Mesendoderm (in vitro differentiated cells): ENCODE measurements around the gene CYP26A1.

Experiments
- DNase-seq: peaks from one replicate; pipeline ENCODE4 v3.0.0; 2013
- H2AK5ac ChIP-seq: 2 replicates; pipeline ENCODE4 v1.6.1; 2013; ENCODE audit warnings: low read length, inconsistent platforms
- H2BK120ac ChIP-seq: 2 replicates; pipeline ENCODE4 v1.6.1; 2013; ENCODE audit warnings: low read depth, mild to moderate bottlenecking, low read length, moderate library complexity, mixed read lengths
- H2BK15ac ChIP-seq: replicated peaks from 2 replicates; pipeline ENCODE4 v1.6.1; 2013; ENCODE audit warnings: low read depth, mild to moderate bottlenecking, moderate library complexity
- H2BK5ac ChIP-seq: 2 replicates; pipeline ENCODE4 v1.6.1; 2013; ENCODE audit warnings: low read length, inconsistent platforms
- H3K18ac ChIP-seq: 2 replicates; pipeline ENCODE4 v1.6.1; 2013; ENCODE audit warnings: mild to moderate bottlenecking, low read length, mixed read lengths
- H3K23ac ChIP-seq: one replicate; pipeline ENCODE4 v1.6.1; 2013; ENCODE audit warnings: low read length
- H3K27ac ChIP-seq: 2 replicates; pipeline ENCODE4 v1.5.1; 2013; ENCODE audit warnings: low read depth, mild to moderate bottlenecking, inconsistent platforms, low read length, moderate library complexity
- H3K27me3 ChIP-seq: 2 replicates; pipeline ENCODE4 v1.6.1; 2013; ENCODE audit warnings: low read length, control low read depth, mild to moderate bottlenecking, inconsistent platforms; ENCODE audit not compliant: insufficient read depth, poor library complexity
- H3K36me3 ChIP-seq: 2 replicates; pipeline ENCODE4 v1.6.1; 2013; ENCODE audit warnings: low read length, inconsistent platforms; ENCODE audit not compliant: control insufficient read depth, insufficient read depth
- H3K4ac ChIP-seq: one replicate; pipeline ENCODE4 v1.6.1; 2013; ENCODE audit warnings: low read depth, mild to moderate bottlenecking, low read length, moderate library complexity
- H3K4me1 ChIP-seq: 2 replicates; pipeline ENCODE4 v1.6.1; 2013; ENCODE audit warnings: low read depth, low read length, inconsistent platforms; ENCODE audit not compliant: control insufficient read depth
- H3K4me2 ChIP-seq: 2 replicates; pipeline ENCODE4 v1.6.1; 2013; ENCODE audit warnings: low read length
- H3K4me3 ChIP-seq: 2 replicates; pipeline ENCODE4 v1.5.1; 2013; ENCODE audit warnings: mild to moderate bottlenecking, low read length
- H3K56ac ChIP-seq: one replicate; pipeline ENCODE4 v1.6.1; 2013; ENCODE audit warnings: low read length
- H3K79me1 ChIP-seq: 2 replicates; pipeline ENCODE4 v1.6.1; 2013; ENCODE audit warnings: low read length, inconsistent platforms
- H3K79me2 ChIP-seq: 2 replicates; pipeline ENCODE4 v1.6.1; 2013; ENCODE audit warnings: mild to moderate bottlenecking, low read length; ENCODE audit not compliant: control insufficient read depth, insufficient read depth
- H3K9ac ChIP-seq: 2 replicates; pipeline ENCODE4 v1.6.1; 2013; ENCODE audit warnings: low read length, inconsistent platforms
- H4K5ac ChIP-seq: one replicate; pipeline ENCODE4 v1.6.1; 2013; ENCODE audit warnings: low read length
- H4K8ac ChIP-seq: one replicate; pipeline ENCODE4 v1.6.1; 2013; ENCODE audit warnings: low read depth, mild to moderate bottlenecking, control low read depth, low read length, moderate library complexity
- WGBS: extraction: QIAGEN DNeasy Blood & Tissue Kit; methylation state at CpG from one replicate; pipeline ENCODE4 v1.1.7; 2013; ENCODE audit warnings: low lambda C conversion rate, missing lambda C conversion rate; ENCODE audit not compliant: insufficient coverage; ENCODE audit errors: extremely low coverage; 5-methylcytosine and 5-hydroxymethylcytosine counted together

Gene CYP26A1

GRCh38 chr10:93071674-93072224 is 1.9 kb upstream of the CYP26A1 start:
- no peak overlapping the region for H4K8ac ChIP-seq
- DNase-seq, result peak; percentile 82
- peak overlapping the region; percentile 97 for H3K9ac ChIP-seq
- no peak overlapping the region for H2BK120ac ChIP-seq
- no peak overlapping the region for H2BK5ac ChIP-seq
- no peak overlapping the region for H2AK5ac ChIP-seq
- H3K4me1 ChIP-seq, result no peaks in the 10 kb centered on the region
- H3K4ac ChIP-seq, result no peak overlapping the region
- H4K5ac ChIP-seq, result no peak overlapping the region
- H3K23ac ChIP-seq, result peak overlapping the region; percentile 8
- H3K79me2 ChIP-seq, result peaks cover 15% of the 10 kb centered on the region
- H3K18ac ChIP-seq, result peak overlapping the region; percentile 21
- H3K56ac ChIP-seq, result peak overlapping the region; percentile 68
- no CpG with 5 or more reads among the region's 37 CpGs for WGBS
- peaks cover 3% of the 10 kb centered on the region for H3K79me1 ChIP-seq
- no peak overlapping the region for H2BK15ac ChIP-seq
- peak overlapping the region; percentile 29 for H3K4me3 ChIP-seq
- peaks cover 5% of the 10 kb centered on the region for H3K36me3 ChIP-seq
- no peak overlapping the region for H3K27ac ChIP-seq
- peak overlapping the region; percentile 59 for H3K4me2 ChIP-seq
- peaks cover 65% of the 10 kb centered on the region for H3K27me3 ChIP-seq

DNA sequence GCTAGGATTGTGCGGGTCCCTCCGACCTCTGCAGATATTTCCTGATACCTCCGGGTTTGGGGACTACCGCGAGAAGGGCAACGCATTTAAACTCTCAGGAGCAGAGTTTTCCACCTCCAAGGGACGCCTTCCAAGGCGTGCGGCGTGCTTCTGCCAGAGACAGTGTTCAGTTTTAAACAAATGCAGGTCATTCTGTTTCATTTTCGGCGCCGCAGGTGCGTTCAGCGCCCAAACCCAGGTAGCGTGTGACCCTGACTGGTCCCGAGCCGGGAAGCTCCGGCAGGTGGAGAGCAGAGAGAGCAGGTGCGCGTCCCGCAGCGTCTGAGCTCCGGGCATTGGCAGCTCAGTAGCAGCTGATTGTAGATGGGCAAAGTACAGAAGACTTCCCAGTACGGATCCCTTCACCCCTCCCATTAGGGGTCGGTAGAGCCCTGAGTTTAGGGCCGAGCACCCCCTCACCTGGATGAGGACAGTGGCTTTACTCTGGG is 1.4 kb upstream of the CYP26A1 start:
- Histone ChIP-seq H2BK5ac (no peak overlapping the region), H3K79me1 (peaks cover 3% of the 10 kb centered on the region), H3K23ac (peak overlapping the region; percentile 8), H3K36me3 (peaks cover 5% of the 10 kb centered on the region), H3K27me3 (peaks cover 60% of the 10 kb centered on the region), H3K4me1 (no peaks in the 10 kb centered on the region), H2BK15ac (no peak overlapping the region), H3K4me2 (peak overlapping the region; percentile 59), H3K4ac (no peak overlapping the region), H3K56ac (peak overlapping the region; percentile 68), H2BK120ac (no peak overlapping the region), H3K27ac (no peak overlapping the region), H3K79me2 (peaks cover 15% of the 10 kb centered on the region), H4K5ac (no peak overlapping the region), H3K18ac (peak overlapping the region; percentile 21), H4K8ac (no peak overlapping the region), H3K4me3 (peak overlapping the region; percentile 29), H2AK5ac (no peak overlapping the region), H3K9ac (peak overlapping the region; percentile 97)
- no peak for DNase-seq
- no CpG with 5 or more reads among the region's 27 CpGs for WGBS

DNA sequence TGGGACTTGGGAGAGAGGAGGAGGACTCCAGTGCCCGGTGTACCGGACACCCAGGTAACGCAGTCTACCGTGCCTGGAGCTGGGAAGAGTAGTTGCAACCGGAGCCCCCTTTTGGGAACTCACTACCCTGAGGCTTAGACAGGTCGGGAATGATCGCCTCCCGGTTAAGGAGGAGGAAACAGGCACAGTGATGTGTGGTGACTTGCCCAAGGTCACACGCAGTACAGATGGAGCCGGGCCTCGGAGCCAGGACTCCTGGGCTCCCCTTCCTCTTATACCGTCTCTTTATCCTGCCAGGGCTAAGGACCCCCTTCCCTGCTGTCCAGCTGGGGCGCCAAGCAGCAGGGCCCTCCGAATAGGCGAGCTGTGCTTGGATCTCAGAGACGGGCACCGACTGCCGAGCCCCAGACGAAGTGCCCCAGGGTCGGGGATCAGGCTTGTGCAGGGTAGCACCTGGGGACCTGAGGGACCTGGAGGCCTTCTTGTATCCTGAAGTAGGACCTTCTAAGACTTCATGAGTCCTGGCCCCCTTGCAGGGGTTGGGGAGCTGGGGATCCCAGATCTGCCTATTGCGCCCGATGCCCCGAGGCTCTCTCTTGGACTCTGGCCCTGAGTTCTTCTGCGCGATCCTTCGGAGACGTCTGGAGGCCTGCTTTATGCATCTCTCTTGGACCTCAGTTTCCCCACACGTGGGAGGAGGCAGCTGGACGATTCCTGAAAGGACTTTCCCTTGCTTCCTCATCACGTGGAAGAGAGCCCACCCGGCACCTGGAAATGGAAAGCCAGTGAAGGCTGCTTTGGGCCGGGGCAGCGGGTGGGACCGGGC is 767 bp upstream of the CYP26A1 start:
- Histone ChIP-seq H2BK15ac (no peak overlapping the region), H3K36me3 (peaks cover 5% of the 10 kb centered on the region), H3K4me2 (peak overlapping the region; percentile 59), H2BK5ac (peak overlapping the region; percentile 52), H4K5ac (no peak overlapping the region), H3K4ac (peak overlapping the region; percentile 26), H3K4me3 (peak overlapping the region; percentile 43), H3K56ac (peak overlapping the region; percentile 98), H3K18ac (no peak overlapping the region), H3K27me3 (peaks cover 53% of the 10 kb centered on the region), H2AK5ac (peak overlapping the region; percentile 77), H2BK120ac (no peak overlapping the region), H3K79me1 (peaks cover 3% of the 10 kb centered on the region), H4K8ac (no peak overlapping the region), H3K27ac (no peak overlapping the region), H3K79me2 (peaks cover 15% of the 10 kb centered on the region), H3K23ac (no peak overlapping the region), H3K4me1 (no peaks in the 10 kb centered on the region), H3K9ac (peak overlapping the region; percentile 97)
- no CpG with 5 or more reads among the region's 34 CpGs for WGBS
- DNase-seq, result no peak

GRCh38 chr10:93074147-93074596 is 479 bp downstream of the CYP26A1 start:
- H3K4me2 ChIP-seq, result peak overlapping the region; percentile 70
- peak overlapping the region; percentile 88 for H3K4me3 ChIP-seq
- peak overlapping the region; percentile 44 for H3K4ac ChIP-seq
- peak overlapping the region; percentile 98 for H3K23ac ChIP-seq
- H4K8ac ChIP-seq, result no peak overlapping the region
- H3K79me1 ChIP-seq, result peaks cover 3% of the 10 kb centered on the region
- no CpG with 5 or more reads among the region's 40 CpGs for WGBS
- H2AK5ac ChIP-seq, result no peak overlapping the region
- peaks cover 15% of the 10 kb centered on the region for H3K79me2 ChIP-seq
- peaks cover 42% of the 10 kb centered on the region for H3K27me3 ChIP-seq
- H2BK5ac ChIP-seq, result peak overlapping the region; percentile 69
- H4K5ac ChIP-seq, result no peak overlapping the region
- no peaks in the 10 kb centered on the region for H3K4me1 ChIP-seq
- peak overlapping the region; percentile 98 for H3K56ac ChIP-seq
- peak overlapping the region; percentile 97 for H3K9ac ChIP-seq
- peak overlapping the region; percentile 31 for H2BK120ac ChIP-seq
- no peak overlapping the region for H2BK15ac ChIP-seq
- H3K18ac ChIP-seq, result peak overlapping the region; percentile 47
- peak overlapping the region; percentile 59 for H3K27ac ChIP-seq
- H3K36me3 ChIP-seq, result peaks cover 5% of the 10 kb centered on the region
- DNase-seq, result peak; percentile 67

DNA sequence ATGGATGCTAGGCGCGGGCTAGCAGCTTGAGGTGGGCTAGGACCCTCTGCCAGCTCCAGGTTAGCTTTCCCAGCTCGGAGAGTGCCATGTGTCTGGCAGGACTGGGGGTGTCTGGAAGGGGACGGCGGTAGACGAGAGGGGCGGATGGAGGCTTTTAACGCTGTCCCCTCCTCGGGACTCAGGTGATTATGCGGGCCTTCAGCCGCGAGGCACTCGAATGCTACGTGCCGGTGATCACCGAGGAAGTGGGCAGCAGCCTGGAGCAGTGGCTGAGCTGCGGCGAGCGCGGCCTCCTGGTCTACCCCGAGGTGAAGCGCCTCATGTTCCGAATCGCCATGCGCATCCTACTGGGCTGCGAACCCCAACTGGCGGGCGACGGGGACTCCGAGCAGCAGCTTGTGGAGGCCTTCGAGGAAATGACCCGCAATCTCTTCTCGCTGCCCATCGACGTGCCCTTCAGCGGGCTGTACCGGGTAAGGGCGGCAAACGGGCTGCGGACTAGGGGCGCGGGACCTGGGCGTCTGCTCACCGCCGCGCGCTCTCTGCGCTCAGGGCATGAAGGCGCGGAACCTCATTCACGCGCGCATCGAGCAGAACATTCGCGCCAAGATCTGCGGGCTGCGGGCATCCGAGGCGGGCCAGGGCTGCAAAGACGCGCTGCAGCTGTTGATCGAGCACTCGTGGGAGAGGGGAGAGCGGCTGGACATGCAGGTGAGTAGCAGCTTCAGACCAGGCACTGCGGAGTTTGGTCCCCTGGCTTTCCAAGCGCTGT is 1.1 kb downstream of the CYP26A1 start:
- Histone ChIP-seq H2BK15ac (no peak overlapping the region), H3K36me3 (peaks cover 5% of the 10 kb centered on the region), H3K56ac (peak overlapping the region; percentile 98), H3K4me1 (no peaks in the 10 kb centered on the region), H3K9ac (peak overlapping the region; percentile 97), H3K79me1 (peaks cover 3% of the 10 kb centered on the region), H3K23ac (peak overlapping the region; percentile 98), H4K8ac (no peak overlapping the region), H3K4me2 (peak overlapping the region; percentile 70), H2BK5ac (peak overlapping the region; percentile 69), H3K4me3 (peak overlapping the region; percentile 88), H4K5ac (no peak overlapping the region), H3K27me3 (peaks cover 38% of the 10 kb centered on the region), H2BK120ac (no peak overlapping the region), H3K79me2 (peaks cover 15% of the 10 kb centered on the region), H3K27ac (peak overlapping the region; percentile 59), H3K4ac (peak overlapping the region; percentile 6), H2AK5ac (no peak overlapping the region), H3K18ac (peak overlapping the region; percentile 47)
- no CpG with 5 or more reads among the region's 67 CpGs for WGBS
- no peak for DNase-seq
